GM10248 (cell line): ENCODE measurements around the gene IGF2R.

Experiments
- CTCF ChIA-PET: fragments of 300-600 bp; sonication (Branson Sonifier 250); formaldehyde crosslinking; extraction: SDS; loops from one replicate; lab custom pipeline; 2021; ENCODE audit warnings: antibody characterized with exemption; lab: Yijun Ruan, JAX
- POLR2A ChIA-PET: fragments of 350-650 bp; sonication (Branson Sonifier 250); formaldehyde crosslinking; extraction: SDS; loops from one replicate; lab custom pipeline; 2020; ENCODE audit warnings: antibody characterized with exemption; lab: Yijun Ruan, JAX
- DNase-seq: peaks from one replicate; pipeline ENCODE4 v3.0.0; 2012; ENCODE audit errors: extremely low spot score
- CTCF ChIP-seq: IDR thresholded peaks from 2 replicates; pipeline ENCODE4 v1.5.1; 2012; ENCODE audit warnings: mild to moderate bottlenecking, low read depth; ENCODE audit errors: extremely low read depth, missing control alignments, control extremely low read depth

The IGF2R gene

GRCh38 chr6:159931846-159932245, 37.0 kb upstream of the IGF2R start:
- ChIA-PET POLR2A (no interaction called here), CTCF (interaction anchor here (0.9 to 1.4 kb wide), 2 partner anchors 9 to 49 kb away, joined by 3 to 4 read pairs; no protein-coding TSS in a partner anchor)
- DNase-seq, result no peak
- no peak for TF ChIP-seq CTCF

GRCh38 chr6:159933077-159933476, 35.8 kb upstream of the IGF2R start:
- no peak for DNase-seq
- CTCF ChIA-PET, result interaction anchor here (1.4 to 2.3 kb wide), 3 partner anchors 8 to 11 kb away, joined by 4 to 10 read pairs (median 5); no protein-coding TSS in a partner anchor
- POLR2A ChIA-PET, result interaction anchor here (0.9 kb wide), 1 partner anchor 241 kb away, joined by 3 read pairs; no protein-coding TSS in a partner anchor
- TF ChIP-seq CTCF, result no peak

GRCh38 chr6:159934181-159934580, 34.7 kb upstream of the IGF2R start:
- CTCF ChIA-PET, result interaction anchor here (0.7 to 2.3 kb wide), 3 partner anchors 9 to 71 kb away, joined by 3 to 10 read pairs (median 5); no protein-coding TSS in a partner anchor

GRCh38 chr6:159935065-159935464, 33.8 kb upstream of the IGF2R start:
- POLR2A ChIA-PET, result no interaction called here
- no peak for TF ChIP-seq CTCF
- DNase-seq, result no peak
- CTCF ChIA-PET, result interaction anchor here (0.8 to 1.7 kb wide), 2 partner anchors 9 to 71 kb away, joined by 4 to 5 read pairs; no protein-coding TSS in a partner anchor

More at GRCh38 chr6:159934181-159934580, 34.7 kb upstream of the IGF2R start:
- no peak for TF ChIP-seq CTCF
- no peak for DNase-seq
- POLR2A ChIA-PET, result no interaction called here

DNA sequence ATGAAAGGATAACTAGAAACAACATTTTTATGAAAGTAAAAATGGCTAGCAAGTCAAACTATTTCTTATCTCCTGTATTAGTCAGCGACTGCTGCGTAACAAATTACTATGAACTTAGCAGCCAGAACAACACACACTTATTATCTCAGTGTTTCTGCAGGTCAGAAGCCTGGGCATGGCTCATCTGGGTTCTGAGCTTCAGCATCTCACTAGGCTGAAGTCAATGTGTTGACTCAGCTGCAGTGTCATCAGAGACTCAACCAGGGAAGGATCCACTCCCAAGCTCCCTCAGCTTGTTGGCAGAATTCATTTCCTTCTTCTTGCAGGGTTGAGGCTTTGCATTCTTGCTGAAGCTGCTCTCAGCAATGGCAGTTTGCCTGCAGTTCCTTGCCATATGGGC, 33.2 kb upstream of the IGF2R start:
- no peak for TF ChIP-seq CTCF
- no peak for DNase-seq
- ChIA-PET CTCF (interaction anchor here (0.8 kb wide), 1 partner anchor 9 kb away, joined by 4 read pairs; no protein-coding TSS in a partner anchor), POLR2A (no interaction called here)

GRCh38 chr6:159939591-159940016, 29.3 kb upstream of the IGF2R start:
- TF ChIP-seq CTCF, result no peak
- POLR2A ChIA-PET, result no interaction called here
- DNase-seq, result no peak
- CTCF ChIA-PET, result interaction anchor here (1.8 kb wide), 1 partner anchor 70 kb away, joined by 4 read pairs; no protein-coding TSS in a partner anchor
